Smooth muscle cell (in vitro differentiated cells): Measurements from ENCODE around the gene CALY. TPM values are rescaled to one million over a fixed set of nuclear protein-coding genes. Genes with fewer than 3 reads are reported as not detected.

Experiments used
- DNase-seq: peaks from one replicate; lab custom pipeline; 2025; ENCODE audit not compliant: unreplicated experiment; lab: John Stamatoyannopoulos, UW
- H2AFZ ChIP-seq: fragments of 200-600 bp; sonication (generic); 2 replicates; pipeline ENCODE4 v1.6.0; 2016; ENCODE audit warnings: antibody characterized with exemption, low read depth, mild to moderate bottlenecking
- H3F3A ChIP-seq: fragments of 200-600 bp; sonication (generic); 2 replicates; pipeline ENCODE4 v1.6.0; 2017; ENCODE audit warnings: antibody characterized with exemption, low read depth
- H3K27ac ChIP-seq: fragments of 200-600 bp; sonication (generic); 2 replicates; pipeline ENCODE4 v1.5.1; 2016; ENCODE audit warnings: low read depth, mild to moderate bottlenecking
- H3K27me3 ChIP-seq: fragments of 200-600 bp; sonication (generic); 2 replicates; pipeline ENCODE4 v1.6.1; 2016; ENCODE audit warnings: low read depth, mild to moderate bottlenecking
- H3K36me3 ChIP-seq: fragments of 200-600 bp; sonication (generic); 2 replicates; pipeline ENCODE4 v1.5.1; 2016; ENCODE audit warnings: low read depth
- H3K4me1 ChIP-seq: fragments of 200-600 bp; sonication (generic); 2 replicates; pipeline ENCODE4 v1.5.1; 2016; ENCODE audit warnings: low read depth
- H3K4me2 ChIP-seq: fragments of 200-600 bp; sonication (generic); 2 replicates; pipeline ENCODE4 v1.6.0; 2016; ENCODE audit warnings: mild to moderate bottlenecking
- H3K4me3 ChIP-seq: fragments of 200-600 bp; sonication (generic); 2 replicates; pipeline ENCODE4 v1.5.1; 2016; ENCODE audit warnings: mild to moderate bottlenecking
- H3K79me2 ChIP-seq: fragments of 200-600 bp; sonication (generic); 2 replicates; pipeline ENCODE4 v1.6.0; 2016; ENCODE audit warnings: low read depth, mild to moderate bottlenecking
- H3K9ac ChIP-seq: fragments of 200-600 bp; sonication (generic); 2 replicates; pipeline ENCODE4 v1.6.0; 2016; ENCODE audit warnings: low read depth
- H3K9me3 ChIP-seq: fragments of 200-600 bp; sonication (generic); replicated peaks from 2 replicates; pipeline ENCODE4 v1.5.1; 2016; ENCODE audit warnings: low read depth
- H4K20me1 ChIP-seq: fragments of 200-600 bp; sonication (generic); 2 replicates; pipeline ENCODE4 v1.6.0; 2016; ENCODE audit warnings: low read depth
- WGBS: methylation state at CpG from one replicate; pipeline ENCODE4 v1.1.7; 2016; ENCODE audit warnings: low lambda C conversion rate; 5-methylcytosine and 5-hydroxymethylcytosine counted together
- polyA plus RNA-seq: library from polyadenylated mRNA; unstranded; fragments of >200 nt; fragmentation: Nextera tagmentation; extraction: Ambion mirVana; gene quantifications from 2 replicates; pipeline ENCODE4 v1.2.1, GENCODE V29; 2016
- total RNA-seq: library from RNA; depleted of rRNA; stranded (reverse); fragments of >200 nt; gene quantifications from 2 replicates; pipeline ENCODE4 v1.2.3, GENCODE V29; 2014
- TF ChIP-seq, protein P1 (sequence below): fragments of 200-600 bp; sonication (generic); IDR thresholded peaks from 2 replicates; pipeline ENCODE4 v1.5.1; 2017; ENCODE audit warnings: borderline replicate concordance, mild to moderate bottlenecking, antibody characterized with exemption; ENCODE audit not compliant: insufficient read depth, poor library complexity, severe bottlenecking

Gene CALY
- total and polyA plus RNA-seq, 2 experiments from 2014 or later: 2.4 to 10.1 TPM

DNA sequence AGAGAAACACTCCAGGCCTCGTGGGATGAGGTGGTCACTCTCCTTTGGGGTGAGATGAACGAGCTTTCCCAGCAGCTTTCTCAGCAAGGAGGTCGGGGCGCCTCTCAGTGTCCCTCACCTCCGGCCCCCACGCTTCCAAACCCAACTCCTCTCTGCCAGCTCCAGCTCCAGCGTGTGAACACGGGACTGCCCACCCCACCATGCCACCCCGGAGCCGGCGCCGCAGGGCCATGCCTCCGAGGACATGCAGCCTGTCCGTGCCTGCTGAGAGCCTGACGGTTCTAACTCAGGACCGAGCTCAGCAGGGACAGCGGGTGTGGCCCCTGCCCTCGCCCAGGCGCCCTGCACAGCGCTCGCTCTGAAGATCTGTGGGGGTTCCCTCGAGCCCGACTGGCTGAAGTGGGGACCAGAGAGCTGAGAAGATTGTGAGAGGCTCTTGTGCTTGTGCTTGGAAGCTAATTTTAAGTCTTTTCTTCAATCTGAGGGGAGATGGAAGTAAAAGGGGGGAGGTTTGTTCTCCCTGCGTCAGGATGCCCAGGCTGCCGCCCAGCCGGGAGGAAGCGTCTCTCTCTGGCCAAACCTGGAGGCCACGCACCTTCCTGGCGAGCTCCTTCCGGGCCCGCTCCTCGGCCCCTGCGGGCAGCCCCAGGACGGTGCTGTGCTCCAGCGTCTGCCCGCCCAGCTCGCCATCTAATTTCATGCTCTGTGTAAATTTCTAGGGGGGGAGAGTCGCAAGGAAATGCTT is 54.9 kb downstream of the CALY start:
- peaks cover 24% of the 10 kb centered on the region for H4K20me1 ChIP-seq
- H3K9ac ChIP-seq: no peak overlapping the region
- H3F3A ChIP-seq: peaks cover 4% of the 10 kb centered on the region
- 96% methylated on average over 38 of the region's 38 CpGs for WGBS
- no peak overlapping the region for H3K27ac ChIP-seq
- H3K79me2 ChIP-seq: no peaks in the 10 kb centered on the region
- DNase-seq: no peak
- peaks cover 5% of the 10 kb centered on the region for H3K27me3 ChIP-seq
- no peak overlapping the region for H3K4me2 ChIP-seq
- H3K36me3 ChIP-seq: peaks cover 6% of the 10 kb centered on the region
- H3K4me3 ChIP-seq: no peak overlapping the region
- peaks cover 2% of the 10 kb centered on the region for H3K4me1 ChIP-seq
- no peaks in the 10 kb centered on the region for H3K9me3 ChIP-seq
- TF ChIP-seq, protein P1, sequence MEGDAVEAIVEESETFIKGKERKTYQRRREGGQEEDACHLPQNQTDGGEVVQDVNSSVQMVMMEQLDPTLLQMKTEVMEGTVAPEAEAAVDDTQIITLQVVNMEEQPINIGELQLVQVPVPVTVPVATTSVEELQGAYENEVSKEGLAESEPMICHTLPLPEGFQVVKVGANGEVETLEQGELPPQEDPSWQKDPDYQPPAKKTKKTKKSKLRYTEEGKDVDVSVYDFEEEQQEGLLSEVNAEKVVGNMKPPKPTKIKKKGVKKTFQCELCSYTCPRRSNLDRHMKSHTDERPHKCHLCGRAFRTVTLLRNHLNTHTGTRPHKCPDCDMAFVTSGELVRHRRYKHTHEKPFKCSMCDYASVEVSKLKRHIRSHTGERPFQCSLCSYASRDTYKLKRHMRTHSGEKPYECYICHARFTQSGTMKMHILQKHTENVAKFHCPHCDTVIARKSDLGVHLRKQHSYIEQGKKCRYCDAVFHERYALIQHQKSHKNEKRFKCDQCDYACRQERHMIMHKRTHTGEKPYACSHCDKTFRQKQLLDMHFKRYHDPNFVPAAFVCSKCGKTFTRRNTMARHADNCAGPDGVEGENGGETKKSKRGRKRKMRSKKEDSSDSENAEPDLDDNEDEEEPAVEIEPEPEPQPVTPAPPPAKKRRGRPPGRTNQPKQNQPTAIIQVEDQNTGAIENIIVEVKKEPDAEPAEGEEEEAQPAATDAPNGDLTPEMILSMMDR: no peak
- H2AFZ ChIP-seq: no peak overlapping the region

- H3K27ac ChIP-seq: no peak overlapping the region
- H3K27me3 ChIP-seq: peaks cover 12% of the 10 kb centered on the region
- peaks cover 6% of the 10 kb centered on the region for H3K36me3 ChIP-seq
- no peak overlapping the region for H3K4me3 ChIP-seq
- peaks cover 8% of the 10 kb centered on the region for H3K4me1 ChIP-seq
- WGBS: 98% methylated on average over 13 of the region's 15 CpGs
- H3K9ac ChIP-seq: no peak overlapping the region
- H3K4me2 ChIP-seq: no peak overlapping the region
- no peak overlapping the region for H2AFZ ChIP-seq
- no peaks in the 10 kb centered on the region for H3K79me2 ChIP-seq
- DNase-seq: no peak
- peaks cover 4% of the 10 kb centered on the region for H3F3A ChIP-seq
- H4K20me1 ChIP-seq: peaks cover 17% of the 10 kb centered on the region
- no peaks in the 10 kb centered on the region for H3K9me3 ChIP-seq
- TF ChIP-seq, protein P1: no peak
These were observed 55.6 kb downstream of the CALY start for GRCh38 chr10:133281084-133281483.

DNA sequence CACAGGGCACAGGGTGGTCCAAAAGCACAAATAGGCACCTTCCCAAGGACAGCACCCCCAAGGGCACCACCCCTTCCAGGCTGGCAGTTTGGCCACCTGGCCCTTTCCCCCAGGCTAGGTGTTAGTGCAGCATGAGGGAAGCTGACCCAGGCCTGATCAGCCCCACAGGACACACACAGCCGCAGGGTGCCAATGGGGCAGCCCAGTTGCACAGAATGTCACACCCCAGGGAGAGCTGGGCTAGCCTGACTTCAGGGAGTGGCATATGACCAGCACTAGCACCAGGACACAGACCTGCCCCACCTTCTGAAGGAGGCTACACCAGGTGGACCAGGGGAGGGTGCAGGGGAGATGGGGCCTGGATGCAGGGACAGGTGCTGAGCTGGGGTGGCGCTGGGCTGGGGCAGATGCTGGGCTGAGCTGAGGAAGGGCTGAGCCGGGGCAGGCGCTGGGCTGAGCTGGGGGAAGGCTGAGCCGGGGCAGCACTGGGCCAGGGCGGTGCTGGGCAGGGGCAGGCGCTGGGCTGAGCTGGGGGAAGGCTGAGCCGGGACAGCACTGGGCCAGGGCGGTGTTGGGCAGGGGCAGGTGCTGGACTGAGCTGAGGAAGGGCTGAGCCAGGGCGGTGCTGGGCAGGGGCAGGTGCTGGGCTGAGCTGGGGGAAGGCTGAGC is 56.2 kb downstream of the CALY start:
- Histone ChIP-seq H3F3A (peaks cover 4% of the 10 kb centered on the region), H3K9ac (no peak overlapping the region), H3K36me3 (peaks cover 3% of the 10 kb centered on the region), H3K27me3 (peaks cover 18% of the 10 kb centered on the region), H3K4me2 (no peak overlapping the region), H3K79me2 (no peaks in the 10 kb centered on the region), H3K4me1 (peaks cover 8% of the 10 kb centered on the region), H3K4me3 (no peak overlapping the region), H2AFZ (no peak overlapping the region), H3K9me3 (no peaks in the 10 kb centered on the region), H4K20me1 (peaks cover 14% of the 10 kb centered on the region), H3K27ac (no peak overlapping the region)
- DNase-seq: no peak
- TF ChIP-seq, protein P1: no peak
- whole genome bisulfite sequencing: 78% methylated on average over 6 of the region's 10 CpGs
